HG03571 (cell line): ENCODE results near the gene PHF3.
A peak's percentile ranks its signal among the peaks of the same experiment; 100 is the strongest.

Experiments used
- ATAC-seq: cut with Tn5 transposase; IDR thresholded peaks from one replicate; pipeline ENCODE4 v1.9.1; 2021; ENCODE audit not compliant: unreplicated experiment

PHF3 gene

GRCh38 chr6:63643862-63644261 lies 8.3 kb downstream of the PHF3 start:
- no peak for ATAC-seq

- ATAC-seq, result no peak
Measured at GRCh38 chr6:63644668-63645326, 9.2 kb downstream of the PHF3 start.

DNA sequence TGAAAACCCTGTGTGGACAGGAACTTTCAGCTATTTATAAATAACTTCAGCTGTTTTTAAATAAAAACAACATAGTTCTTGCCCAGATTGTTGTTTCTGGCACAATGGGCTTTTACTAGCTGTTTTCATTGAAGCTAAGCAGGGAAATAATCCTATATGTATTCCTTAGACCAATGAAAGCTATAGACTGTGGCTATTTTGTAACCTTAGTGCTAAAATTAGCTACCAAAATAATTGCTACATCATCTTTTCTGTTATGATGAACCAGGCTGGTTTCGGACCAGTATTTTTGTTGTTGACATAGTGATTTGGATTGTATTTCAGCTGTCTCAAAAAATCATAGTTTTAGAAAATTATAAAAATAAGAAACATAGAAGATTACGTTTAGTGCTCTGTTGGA lies 13.7 kb downstream of the PHF3 start:
- no peak for ATAC-seq

DNA sequence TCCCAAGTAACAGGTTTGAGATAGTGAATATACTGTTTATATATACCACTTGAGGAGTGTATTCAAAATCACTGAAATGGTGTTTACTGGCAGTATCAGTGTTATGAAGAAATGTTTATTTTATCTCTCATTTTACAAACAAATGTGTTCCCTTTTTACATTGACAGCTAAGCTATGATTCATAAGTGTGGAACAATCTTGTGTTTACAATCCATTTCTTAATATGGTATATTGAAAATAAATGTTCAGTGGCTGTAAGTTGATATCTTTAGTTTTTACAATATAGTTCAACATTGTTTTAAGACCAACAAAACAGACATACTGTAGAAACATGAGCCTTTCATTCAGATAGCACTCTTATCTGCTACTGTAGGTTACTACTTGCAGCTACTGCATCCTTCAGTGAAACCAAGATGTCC lies 14.3 kb downstream of the PHF3 start:
- ATAC-seq, result no peak

DNA sequence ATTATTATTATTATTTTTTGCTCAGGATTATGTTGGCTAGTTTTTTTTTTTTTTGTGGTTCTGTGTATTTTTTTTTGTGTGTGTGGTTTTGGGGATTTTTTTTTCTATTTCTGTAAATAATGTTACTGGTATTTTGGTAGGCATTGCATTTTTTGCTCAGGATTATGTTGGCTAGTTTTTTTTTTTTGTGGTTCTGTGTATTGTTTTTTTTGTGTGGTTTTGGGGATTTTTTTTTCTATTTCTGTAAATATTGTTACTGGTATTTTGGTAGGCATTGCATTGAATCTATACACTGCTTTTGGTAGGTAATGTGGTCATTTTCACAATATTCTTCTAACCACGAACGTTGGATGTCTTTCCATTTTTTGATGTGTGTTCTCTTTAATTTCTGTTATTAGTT lies 17.4 kb downstream of the PHF3 start:
- ATAC-seq, result no peak

DNA sequence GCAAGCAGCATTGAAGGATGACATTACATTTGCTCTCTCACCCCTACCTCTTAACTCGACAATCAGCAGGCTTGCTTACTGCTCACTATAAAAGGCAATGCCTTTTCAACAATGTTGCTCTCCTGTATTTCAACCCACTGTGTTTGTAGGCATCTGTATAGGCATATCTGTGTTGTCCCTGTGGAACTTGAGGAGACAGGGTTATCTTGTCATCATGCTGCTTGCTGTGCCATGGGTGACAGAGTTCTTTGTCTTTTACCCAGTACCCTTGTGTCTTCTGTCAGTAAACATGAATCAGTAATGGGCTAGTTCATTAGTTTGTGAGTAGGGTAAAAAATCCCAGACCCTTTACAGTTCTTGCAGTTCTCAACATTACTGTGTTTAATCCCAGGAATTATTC lies 25.2 kb downstream of the PHF3 start:
- no peak for ATAC-seq

DNA sequence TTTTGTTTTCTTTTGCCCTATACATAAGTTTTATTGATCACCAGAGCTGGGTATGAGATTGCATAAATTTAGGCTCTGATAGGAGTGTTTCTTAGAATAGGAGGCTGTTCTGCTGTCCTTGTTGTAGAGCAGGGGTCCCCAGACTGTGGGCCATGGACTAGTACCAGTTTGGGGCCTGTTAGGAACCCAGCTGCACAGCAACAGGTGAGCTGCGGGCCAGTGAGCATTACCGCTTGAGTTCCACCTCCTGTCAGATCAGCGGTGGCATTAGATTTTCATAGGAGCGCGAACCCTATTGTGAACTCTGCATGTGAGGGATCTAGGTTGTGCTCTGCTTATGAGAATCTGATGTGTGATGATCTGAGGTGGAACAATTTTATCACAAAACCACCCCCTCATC lies 26.2 kb downstream of the PHF3 start:
- ATAC-seq, result no peak

GRCh38 chr6:63663147-63663955 lies 27.7 kb downstream of the PHF3 start:
- no peak for ATAC-seq

GRCh38 chr6:63663956-63664281 lies 28.3 kb downstream of the PHF3 start:
- ATAC-seq, result no peak

DNA sequence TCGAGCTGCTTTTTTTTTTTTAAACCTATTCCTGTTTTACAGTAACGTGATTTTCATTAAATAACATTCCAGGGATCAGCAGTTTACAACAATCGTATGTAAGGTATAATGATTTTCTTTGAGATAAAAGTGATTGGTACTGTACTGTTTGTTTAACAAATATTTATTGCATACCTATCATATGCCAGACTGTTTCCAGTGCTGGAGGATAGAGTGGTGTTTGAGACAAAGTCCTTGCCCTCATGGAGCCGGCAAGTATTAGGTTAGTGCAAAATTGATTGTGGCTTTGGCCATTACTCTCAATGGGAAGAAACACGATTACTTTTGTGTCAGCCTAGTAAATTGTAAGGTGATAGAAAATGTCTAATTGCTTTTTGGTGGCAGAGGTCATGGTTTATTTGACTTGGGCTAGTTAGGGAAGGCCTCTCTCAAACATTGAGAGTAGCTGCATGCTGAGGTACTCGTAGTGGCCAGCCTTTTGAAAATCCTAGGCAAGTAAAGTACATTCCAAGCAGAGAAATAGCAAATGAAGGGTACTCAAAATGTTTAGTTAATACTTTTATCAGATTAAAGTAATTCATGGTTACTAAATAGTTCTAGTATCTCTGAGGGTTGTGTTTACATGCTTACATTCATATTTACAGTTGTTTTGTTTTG lies 35.6 kb downstream of the PHF3 start:
- no peak for ATAC-seq

DNA sequence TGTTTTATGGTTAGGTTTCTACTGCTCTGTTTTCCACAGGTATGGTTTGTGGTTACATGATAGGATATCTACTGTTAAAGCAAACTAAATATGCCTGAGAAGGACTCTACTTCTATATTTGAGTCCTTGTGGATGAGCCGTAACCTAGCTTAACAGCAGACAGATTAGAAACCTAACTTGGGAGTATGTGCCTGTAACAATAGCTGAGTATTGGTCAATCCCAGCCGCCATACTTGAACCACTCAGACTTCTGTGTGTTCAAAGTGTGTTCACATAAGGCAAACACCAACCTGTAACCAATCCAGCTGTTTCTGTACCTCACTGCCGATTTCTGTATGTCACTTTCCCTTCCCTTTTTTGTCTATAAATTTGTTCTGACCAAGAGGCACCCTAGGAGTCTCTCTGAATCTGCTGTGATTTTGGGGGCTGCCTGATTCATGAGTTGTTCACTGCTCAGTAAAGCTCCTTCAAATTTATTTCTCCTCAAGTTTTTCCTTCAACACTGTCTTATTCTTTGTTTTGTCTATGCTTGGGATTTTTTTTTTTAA lies 37.1 kb downstream of the PHF3 start:
- ATAC-seq, result no peak

- ATAC-seq, result no peak
Measured at GRCh38 chr6:63673692-63674091, 38.1 kb downstream of the PHF3 start.

DNA sequence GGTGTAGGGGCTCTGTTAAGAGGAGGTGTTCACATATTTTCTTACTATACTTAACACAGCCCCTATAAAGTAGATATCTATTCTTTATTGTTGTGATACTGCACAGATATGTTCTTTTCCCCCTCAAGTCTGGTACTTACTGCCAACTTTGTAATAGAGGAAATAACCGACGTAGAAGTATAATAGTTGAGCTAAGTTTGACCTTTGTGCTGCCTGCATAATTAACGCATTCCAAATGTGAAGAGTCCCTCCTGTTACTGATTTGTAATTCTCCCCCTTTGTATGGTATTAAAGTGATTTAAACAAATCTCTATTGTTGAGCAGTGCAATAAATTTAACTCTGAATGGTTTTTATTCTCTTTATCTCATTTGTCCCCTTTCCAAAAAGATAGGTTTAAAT lies 39.0 kb downstream of the PHF3 start:
- no peak for ATAC-seq

DNA sequence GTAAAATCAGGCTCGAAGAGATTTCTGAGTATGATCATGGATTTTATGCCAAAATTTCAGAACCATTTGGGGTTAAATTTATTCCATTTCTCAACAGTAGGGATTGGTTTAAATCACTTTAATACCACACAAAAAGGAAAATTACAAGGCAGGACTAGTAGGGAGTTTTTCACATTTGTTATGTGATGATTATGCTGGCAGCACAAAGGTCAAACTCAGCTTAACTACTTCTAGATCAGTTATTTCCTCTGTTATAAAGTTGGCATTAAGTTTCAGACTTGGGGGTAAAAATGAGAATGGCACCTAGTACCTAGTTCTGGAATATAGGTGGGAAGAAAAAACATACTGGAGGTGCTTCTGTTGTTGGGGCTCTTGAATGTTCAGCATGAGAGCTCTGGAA lies 39.5 kb downstream of the PHF3 start:
- ATAC-seq, result no peak

DNA sequence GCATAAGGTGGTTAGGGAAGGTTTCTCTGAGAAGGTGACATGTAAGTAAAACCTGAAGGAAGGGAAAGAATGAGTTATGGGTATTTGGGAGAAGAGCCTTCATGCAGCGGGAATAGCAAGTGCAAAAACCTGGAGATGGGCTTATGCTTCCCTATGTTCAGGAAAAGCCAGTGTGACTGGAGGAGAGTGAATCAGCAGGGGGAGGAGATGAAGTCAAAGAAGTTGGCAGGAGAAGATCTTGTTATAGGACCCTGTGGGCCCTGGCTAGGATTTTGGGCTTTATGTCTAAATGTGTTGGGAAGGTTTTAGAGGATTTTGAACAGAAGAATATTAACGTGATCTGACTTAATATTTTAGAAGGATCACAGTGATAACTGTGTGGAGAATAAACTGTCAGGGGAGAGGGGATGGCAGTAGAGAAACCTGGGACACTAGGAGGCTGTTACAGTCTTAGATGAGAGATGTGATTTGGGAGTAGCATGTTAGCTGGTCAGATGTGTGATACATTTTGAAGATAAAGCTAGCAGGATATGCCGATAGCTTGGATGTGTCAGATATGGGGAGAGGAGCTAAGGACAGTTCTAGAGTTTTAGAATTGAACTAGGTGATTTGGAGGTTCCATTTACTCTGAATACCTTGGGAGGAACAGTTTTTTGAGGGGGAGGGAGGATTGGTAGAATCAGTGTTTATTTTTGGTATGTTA lies 41.0 kb downstream of the PHF3 start:
- ATAC-seq, result no peak

GRCh38 chr6:63677282-63677681 lies 41.7 kb downstream of the PHF3 start:
- no peak for ATAC-seq

DNA sequence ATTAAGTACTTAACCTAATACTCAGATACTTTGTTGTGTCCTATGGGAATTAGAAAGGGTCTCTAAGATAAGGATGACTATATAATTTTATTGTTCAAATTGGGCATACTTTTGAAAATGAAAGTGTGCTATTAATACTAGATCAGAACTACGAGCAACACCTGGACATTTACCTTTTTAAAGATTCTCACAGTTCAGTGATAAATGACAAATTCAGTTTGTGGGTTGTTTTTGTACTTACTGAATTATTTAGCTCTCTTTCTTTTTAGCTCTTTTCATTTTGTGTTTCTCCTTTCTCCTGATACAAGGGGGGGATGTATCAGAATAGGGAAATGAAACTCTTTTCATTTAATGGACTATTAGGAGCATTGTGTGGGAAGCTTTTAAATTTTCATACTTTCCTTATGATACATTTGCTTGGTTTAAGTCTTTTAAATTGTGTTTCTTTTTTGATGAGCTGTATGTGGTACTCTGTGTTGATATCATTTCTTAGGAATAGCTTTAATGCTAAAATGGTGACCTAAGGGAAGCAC lies 47.5 kb downstream of the PHF3 start:
- no peak for ATAC-seq

- ATAC-seq, result peak; percentile 84
Measured at GRCh38 chr6:63685446-63686379, 50.1 kb downstream of the PHF3 start.

- ATAC-seq, result no peak
Measured at GRCh38 chr6:63689421-63689820, 53.8 kb downstream of the PHF3 start.

- no peak for ATAC-seq
Measured at GRCh38 chr6:63690221-63690620, 54.6 kb downstream of the PHF3 start.
